ENCODE measurements around the gene ALOX5. TPM values are rescaled to one million over a fixed set of nuclear protein-coding genes. Genes with fewer than 3 reads are reported as not detected.
"Not testable (repeated sequence)": the region's sequence is repeated elsewhere in the genome, so short reads cannot be mapped to it uniquely, and the experiment has no call there.

The ALOX5 gene
- total RNA-seq, 1 experiment from 2014 or later, result not detected

DNA sequence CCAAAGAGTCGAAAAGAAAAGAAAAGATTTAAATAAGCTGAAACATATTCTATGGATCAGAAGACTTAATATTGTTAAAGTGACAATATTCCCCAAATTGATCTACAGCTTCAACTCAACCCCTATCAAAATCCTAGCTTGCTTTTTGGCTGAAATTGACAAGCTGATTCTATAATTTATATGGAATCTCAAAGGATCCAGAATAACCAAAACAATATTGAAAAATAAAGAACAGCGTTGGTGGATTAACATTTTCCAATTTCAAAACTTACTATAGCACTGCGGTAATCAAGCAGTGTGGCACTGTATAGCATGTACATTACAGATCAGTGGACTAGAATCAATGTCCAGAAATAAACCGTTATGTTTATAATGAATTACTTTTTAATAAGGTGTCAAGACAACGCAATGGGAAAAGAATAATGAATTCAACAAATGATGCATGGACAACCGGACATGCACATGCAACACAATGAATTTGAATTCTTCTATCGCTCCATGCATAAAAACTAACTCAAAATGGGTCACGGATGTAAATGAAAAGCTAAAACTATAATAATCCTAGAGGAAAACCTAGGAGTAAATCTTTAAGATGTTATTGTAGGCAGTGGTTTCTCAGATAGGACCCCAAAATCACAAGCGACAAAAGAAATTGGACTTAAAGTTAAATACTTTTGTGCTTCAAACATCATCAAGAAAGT, 1.6 kb upstream of the ALOX5 start:
- peak; percentile 20 for DNase-seq (ENCODE audit: low spot score)
- in situ Hi-C loops (cut with HindIII; ENCODE audit: low sequenced_read_pairs), result no loop called here

DNA sequence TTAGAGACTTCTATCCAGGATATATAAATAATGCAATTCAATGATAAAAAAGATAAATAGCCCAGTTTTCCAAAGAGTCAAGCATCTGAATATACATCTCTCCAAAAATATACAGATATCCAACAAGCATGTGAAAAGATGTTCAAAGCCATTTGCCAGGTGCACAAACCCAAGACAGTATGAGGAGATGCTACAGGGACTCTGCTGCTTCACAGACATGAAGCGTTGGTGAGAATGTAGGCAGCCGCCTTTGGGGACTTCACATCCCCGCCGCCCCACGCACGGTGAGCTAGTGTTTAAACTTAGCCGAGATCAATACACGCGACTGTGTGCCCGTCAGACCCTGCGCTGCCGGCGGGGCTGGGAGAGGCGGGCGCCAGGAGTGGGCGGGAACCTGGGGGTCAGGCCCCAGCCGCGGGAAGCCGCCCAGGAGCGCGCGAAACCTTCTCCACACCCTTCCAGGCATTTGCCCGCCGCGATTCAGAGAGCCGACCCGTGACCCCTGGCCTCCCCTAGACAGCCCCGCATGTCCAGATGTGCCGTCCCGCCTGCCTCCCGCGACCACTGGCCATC, 927 bp upstream of the ALOX5 start:
- peak; percentile 54 for DNase-seq (ENCODE audit: low spot score)

DNA sequence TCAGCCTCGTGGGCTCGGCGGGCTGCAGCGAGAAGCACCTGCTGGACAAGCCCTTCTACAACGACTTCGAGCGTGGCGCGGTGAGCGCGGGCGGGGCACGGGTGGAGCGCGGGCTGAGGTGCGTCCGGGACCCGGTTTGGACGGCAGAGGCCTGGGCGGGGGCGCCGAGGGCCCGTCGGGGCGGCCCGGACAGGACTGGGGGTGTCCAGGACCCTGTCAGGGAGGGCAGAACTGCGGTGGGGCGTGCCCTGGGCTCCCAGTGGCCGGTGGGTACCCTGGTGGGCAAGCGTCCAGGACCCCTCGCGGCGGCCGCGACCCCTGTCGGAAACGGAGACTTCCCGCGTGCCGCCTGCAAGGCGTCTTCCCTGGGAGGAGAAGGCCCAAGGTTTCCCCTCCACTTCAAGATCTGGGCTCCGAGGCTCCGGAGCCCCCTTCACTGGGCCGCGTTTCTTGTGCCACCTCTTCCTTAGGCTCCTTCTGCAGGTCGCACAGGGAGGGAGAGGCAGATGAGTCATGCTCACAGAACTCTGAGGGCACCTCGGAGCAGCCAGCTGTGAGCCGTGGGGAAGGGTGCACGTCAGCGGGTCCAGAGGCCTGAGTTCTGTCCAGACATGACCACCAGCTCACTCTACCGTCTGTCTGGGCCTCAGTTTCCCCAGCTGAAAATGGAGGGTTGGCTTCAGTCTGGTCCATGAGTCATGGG, 485 bp downstream of the ALOX5 start:
- in situ Hi-C loops (cut with HindIII; ENCODE audit: low sequenced_read_pairs), result no loop called here
- DNase-seq (ENCODE audit: low spot score), result no peak

More for the DNA sequence above, 927 bp upstream of the ALOX5 start:
- in situ Hi-C loops (cut with HindIII; ENCODE audit: low sequenced_read_pairs), result no loop called here

DNA sequence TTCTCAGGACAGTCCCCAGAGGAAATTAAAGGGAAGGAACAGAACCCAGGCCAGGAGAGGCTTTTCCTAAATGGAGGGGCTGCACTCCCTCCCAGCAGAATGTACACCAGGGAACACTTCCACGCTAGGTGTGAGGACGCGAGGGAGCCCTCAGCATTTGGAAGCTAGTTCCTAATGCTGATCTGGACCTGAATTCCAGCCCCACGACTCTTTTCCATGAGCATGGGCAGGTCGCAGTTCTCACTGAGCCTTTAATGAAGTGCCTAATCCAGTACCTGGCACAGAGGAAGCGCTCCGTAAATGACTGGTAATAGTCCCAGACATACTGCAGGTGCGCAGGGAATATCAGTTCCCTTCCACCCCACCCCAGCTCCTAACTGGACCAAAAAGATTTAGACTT, 1.1 kb downstream of the ALOX5 start:
- in situ Hi-C loops (cut with HindIII; ENCODE audit: low sequenced_read_pairs), result no loop called here
- DNase-seq (ENCODE audit: low spot score), result peak; percentile 27

DNA sequence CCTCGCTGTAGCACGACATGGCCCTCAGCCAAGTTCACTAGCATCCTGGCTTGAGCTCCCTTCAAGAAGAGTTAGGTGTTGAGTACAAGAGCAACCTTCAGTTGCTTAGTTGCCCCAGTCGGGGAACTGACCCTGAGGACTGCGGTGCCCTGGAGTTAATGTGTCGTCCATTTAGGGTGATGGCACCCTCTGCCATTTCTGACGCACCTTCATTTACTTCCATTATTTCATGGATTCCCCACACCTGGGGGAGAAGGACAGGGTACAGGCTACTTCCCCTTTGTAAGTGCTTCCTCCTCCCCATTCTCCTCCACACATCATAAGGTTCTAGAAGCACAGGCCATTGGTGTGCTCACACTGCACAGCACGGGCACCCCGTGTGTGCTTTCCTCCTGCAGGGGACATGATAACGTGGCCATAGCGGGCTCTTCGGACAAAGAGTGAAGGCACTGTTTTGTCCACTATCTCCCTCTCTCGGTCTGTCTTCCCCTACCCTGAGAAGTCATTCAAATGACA, 1.8 kb downstream of the ALOX5 start:
- no peak for DNase-seq (ENCODE audit: low spot score)
- in situ Hi-C loops (cut with HindIII; ENCODE audit: low sequenced_read_pairs), result no loop called here

DNA sequence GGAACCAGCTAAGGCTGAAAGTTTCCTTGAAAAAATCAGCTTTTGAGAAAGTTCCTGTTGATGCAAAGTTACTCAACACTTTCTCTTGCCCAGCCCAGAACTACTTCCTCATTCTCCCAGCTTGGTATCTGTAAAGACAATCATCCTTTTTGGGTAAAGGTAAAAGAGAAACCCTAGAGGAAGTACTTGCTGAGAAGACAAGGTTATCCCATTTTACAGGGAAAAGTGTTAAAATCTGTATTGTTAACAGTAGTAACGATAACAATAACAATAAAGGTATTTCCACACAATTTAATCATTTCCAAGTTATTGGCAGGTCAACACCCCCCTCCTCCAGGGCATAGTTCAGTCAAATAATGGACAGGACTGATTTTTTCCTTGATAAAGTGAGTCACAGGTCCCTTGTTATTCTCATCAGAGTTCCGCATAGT, 2.4 kb downstream of the ALOX5 start:
- in situ Hi-C loops (cut with HindIII; ENCODE audit: low sequenced_read_pairs), result no loop called here

DNA sequence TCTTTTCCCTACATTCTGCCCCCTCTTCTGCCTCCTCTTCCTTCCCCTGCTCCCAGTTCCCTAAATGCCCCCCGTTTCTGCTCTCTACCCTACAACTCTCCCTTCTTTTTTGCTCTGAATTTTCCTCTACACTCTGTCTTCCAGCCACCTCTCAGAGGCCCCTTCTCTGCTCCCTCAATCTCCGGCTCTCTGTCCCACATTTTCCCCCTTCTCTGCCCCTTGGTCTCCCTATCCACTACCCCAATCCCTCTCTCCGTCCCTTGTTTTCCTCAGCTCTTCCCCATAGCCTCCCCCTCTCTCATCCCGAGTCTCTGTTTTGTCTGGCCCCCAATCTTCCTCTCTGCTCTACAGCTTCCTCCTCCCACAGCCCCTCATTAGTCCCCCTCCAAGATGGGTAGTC, 3.3 kb downstream of the ALOX5 start:
- no peak for DNase-seq (ENCODE audit: low spot score)
- in situ Hi-C loops (cut with HindIII; ENCODE audit: low sequenced_read_pairs), result no loop called here

More for the DNA sequence above, 2.4 kb downstream of the ALOX5 start:
- no peak for DNase-seq (ENCODE audit: low spot score)

DNA sequence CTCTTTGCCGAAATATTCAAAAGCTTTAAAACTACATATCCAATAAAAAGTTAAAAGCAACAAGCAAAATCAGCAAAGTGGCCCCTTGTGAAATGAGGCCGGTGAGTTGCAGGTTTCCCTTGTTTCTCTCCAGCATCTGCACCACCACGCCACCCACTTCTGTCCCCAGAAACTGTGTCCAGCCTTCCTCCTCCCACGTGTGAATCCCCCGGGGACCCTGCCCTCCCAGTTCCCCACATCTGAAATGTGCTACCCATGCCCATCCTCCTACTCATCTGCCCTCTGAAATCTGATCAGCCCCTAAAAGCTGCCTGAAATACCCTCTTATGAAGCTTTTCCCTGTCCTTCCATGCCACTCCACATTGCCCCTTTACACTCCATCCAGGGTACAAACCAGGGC, 3.8 kb downstream of the ALOX5 start:
- DNase-seq (ENCODE audit: low spot score), result no peak
- in situ Hi-C loops (cut with HindIII; ENCODE audit: low sequenced_read_pairs), result no loop called here

DNA sequence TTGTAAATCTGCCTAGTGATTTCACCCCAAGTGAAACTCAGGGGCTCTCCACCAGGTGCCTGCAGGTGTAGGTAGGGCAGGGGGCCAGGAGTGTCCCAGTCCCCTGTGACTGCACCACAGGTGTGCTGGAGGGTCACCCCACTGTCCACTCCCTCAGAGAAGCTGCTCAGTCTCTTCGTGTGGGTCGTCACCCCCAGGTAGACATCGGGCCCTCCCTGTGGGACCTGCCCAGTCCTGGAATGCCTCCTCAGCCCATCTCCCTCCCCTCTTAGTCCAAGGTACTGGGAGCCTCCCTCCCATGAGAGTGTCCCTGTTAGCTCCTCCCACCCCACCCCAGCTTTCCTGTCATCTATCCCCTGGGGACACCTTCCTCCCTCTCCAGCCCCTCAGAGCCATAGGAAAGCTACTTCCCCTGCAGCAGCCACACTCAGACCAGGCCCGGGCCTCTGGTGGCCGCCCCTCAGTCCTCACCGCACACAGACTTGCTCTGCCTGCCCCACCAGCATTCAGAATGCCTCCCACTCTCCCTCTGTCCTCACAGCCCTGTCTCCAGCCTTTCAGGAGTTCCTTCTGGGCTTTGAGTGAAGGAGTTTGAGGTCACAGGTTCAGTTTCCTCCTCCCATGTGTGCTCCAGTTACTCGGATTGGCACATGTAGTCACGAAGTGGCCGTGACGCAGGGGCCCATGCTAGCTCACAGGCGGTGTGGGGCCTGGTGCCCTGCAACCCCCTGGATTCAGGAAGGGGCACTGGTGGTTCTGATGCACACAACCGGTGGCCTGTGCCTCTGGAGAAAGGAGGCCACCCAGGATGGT, 5.1 kb downstream of the ALOX5 start:
- in situ Hi-C loops (cut with HindIII; ENCODE audit: low sequenced_read_pairs), result no loop called here
- no peak for DNase-seq (ENCODE audit: low spot score)

DNA sequence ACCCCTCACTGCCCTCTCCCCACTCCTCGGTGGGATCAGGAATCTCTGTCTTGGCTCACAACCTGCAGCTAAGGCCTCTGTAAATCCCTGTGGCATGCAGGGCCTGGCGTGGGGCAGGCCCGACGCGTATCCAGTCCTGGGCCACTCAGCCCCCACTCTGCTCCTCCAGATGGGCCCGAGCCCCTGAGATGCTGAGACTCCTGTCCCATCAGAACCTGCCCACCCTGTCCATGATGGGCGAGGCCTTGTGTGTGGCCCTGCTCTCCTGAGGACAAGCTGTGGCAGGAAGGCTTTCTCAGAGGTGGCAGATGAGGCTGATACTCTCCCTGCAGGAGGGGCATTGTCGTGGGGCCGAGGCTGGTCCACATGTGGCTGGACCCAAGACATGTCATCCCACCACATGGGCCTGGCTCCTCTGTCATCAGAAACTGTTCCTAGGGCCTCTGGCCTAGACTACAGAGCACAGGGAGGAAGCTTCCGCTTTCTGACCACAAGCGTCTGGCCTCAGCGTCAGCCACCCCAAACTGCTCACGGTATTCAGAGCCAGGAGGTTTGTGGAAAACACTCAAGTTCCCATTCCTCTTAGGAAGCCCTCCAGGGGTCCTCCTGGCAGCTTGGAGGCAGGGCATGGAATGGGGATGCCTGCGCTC, 6.0 kb downstream of the ALOX5 start:
- in situ Hi-C loops (cut with HindIII; ENCODE audit: low sequenced_read_pairs), result no loop called here
- DNase-seq (ENCODE audit: low spot score), result no peak

DNA sequence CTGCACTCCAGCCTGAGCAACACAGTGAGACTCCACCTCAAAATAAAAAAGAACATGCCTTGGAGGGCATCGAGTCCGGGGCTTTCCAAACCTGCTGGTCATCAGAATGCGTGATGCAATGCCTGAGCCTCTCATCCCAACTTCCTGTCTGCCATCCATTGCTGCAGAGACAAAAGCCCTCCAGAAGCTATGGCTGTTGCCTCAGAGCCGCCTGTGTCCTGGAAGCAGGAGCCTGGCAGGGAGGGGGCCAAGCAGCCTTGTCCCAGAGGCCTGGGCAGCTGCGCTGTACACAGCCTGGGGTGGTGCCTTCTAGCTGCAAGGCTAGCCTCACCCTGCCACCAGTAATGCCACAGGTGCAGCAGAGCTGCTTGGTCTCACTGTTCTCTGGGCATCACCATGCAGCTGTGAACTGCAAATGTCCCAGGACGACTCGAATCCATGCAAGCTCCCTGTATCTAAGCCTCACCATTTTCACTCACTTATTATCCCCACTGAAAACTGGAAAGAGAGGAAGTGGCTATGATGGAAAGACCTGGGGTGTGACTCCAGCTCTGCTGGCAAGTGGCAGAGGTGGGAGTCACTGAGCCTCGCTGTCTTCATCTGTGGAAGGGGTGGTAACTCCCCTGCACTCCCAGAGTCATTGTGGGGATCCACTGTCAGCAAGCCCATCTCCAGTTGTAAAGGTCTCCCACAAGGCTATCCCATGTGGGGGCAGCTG, 7.0 kb downstream of the ALOX5 start:
- in situ Hi-C loops (cut with HindIII; ENCODE audit: low sequenced_read_pairs), result no loop called here
- DNase-seq (ENCODE audit: low spot score), result no peak

DNA sequence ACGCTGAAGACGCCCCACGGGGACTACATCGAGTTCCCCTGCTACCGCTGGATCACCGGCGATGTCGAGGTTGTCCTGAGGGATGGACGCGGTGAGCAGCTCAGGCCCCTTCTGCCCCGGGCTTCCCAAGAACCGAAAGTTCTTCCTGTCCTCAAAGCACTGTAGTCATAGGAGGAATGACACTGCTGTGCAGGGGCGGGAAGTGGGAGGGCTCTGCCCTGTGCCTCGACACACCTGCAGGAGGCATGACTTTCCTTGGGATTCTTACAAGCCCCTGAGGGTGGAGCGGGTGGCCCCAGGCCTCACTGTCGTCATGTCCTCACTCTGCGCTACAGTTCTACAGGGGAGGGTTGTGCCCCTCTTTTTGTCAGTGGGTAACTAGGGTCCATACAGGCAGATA, 8.6 kb downstream of the ALOX5 start:
- in situ Hi-C loops (cut with HindIII; ENCODE audit: low sequenced_read_pairs), result no loop called here
- no peak for DNase-seq (ENCODE audit: low spot score)

DNA sequence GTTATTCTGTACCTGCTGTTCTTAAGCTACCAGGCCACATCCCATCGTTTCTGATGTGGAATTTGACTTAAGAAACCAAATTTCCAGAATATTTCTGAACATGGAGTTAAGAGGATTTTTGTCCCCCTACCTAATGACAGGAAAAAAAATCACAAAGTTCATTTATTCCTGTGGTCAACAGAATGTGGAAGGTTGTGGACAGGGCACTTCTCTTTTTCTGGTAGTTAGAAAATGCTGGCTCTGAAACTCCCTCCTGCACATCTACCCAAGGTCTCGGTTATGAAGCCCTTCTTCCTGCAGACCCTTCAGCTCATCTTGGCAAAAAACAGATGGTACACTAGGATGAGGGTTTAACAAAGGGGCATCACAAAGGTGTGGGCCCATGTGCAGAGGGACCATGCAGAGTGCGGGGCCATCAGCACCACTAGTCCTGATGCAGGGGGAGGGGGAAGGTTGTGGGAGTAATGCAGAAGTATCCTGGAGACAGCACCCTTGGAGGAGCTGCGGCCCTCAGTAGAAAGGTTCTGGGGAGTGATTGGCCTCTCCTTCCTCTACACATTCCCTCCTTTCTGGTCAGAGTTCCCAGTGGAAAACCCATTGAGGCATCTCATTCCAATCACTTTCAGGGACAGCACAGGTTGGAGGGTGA, 9.8 kb downstream of the ALOX5 start:
- in situ Hi-C loops (cut with HindIII; ENCODE audit: low sequenced_read_pairs), result no loop called here
- no peak for DNase-seq (ENCODE audit: low spot score)

DNA sequence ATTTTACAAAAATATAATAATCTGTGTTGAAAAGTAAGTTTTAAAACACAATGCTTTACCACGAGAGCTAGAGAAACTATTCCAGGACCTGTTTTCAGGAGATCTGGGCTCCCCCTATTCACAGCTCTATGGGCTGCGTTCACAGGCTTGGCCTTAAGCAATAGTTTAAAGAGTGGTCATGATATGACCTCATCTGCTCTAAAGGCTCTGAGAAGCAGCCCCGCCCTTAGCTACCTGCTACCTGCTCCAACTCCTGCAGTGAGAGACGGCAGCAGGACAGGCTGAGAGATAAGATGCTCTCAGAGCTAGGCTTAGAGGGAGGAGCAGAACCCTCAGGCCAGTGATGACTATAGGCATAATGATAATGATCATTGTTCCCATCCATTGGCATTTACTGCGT, 12.6 kb downstream of the ALOX5 start:
- DNase-seq (ENCODE audit: low spot score), result no peak
- in situ Hi-C loops (cut with HindIII; ENCODE audit: low sequenced_read_pairs), result no loop called here

DNA sequence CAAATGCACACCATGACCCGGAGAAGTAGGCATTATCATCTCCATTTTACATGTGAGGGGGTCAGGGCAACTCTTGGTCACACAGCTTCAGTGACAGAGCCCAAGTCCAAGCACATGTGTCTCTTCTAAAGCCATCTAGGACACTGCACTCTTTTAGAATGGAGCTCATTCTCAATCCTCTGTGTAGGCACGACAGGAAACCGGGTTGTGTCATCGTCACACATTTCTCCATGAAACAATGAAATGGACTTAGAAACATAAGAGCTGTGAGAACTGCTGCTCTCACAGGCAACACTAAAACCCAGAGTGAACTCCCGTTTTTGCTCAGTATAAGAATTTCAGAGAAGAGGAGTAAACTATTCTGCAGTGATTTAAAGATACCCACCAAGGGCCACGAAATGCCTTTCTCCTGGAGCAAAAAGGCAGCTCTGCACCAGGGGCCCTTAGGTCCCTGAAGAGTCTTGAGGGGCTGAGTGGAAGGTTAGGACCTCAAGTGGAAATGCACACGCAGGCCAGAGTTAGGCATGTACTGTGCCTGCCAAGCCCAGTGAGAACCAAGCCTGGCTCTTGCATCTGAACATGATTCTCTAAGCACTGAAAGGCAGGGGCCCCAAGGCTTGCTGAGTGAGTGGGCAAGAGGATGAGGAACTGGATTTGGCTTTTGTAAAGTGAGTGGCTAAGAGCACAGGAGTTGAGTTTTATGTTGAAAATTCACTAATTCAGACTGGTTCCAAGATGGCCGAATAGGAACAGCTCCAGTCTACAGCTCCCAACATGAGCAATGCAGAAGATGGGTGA, 13.3 kb downstream of the ALOX5 start:
- in situ Hi-C loops (cut with HindIII; ENCODE audit: low sequenced_read_pairs), result no loop called here
- DNase-seq (ENCODE audit: low spot score), result no peak

DNA sequence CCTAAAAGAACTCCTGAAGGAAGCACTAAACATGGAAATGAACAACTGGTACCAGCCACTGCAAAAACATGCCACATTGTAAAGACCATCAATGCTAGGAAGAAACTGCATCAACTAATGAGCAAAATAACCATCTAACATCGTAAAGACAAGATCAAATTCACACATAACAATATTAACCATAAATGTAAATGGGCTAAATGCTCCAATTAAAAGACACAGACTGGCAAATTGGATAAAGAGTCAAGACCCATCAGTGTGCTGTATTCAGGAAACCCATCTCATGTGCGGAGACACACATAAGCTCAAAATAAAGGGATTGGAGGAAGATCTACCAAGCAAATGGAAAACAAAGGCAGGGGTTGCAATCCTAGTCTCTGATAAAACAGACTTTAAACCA, 15.7 kb downstream of the ALOX5 start:
- DNase-seq (ENCODE audit: low spot score); in situ Hi-C loops (cut with HindIII; ENCODE audit: low sequenced_read_pairs): not testable (repeated sequence)

DNA sequence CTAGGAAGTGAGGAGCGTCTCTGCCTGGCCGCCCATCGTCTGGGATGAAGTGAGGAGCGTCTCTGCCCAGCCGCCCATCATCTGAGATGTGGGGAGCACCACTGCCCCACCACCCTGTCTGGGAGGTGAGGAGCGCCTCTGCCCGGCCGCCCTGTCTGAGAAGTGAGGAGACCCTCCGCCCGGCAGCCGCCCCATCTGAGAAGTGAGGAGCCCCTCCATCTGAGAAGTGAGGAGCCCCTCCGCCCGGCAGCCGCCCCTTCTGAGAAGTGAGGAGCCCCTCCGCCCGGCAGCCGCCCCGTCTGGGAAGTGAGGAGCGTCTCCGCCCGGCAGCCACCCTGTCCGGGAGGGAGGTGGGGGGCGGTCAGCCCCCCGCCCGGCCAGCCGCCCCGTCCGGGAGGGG, 17.6 kb downstream of the ALOX5 start:
- in situ Hi-C loops (cut with HindIII; ENCODE audit: low sequenced_read_pairs); DNase-seq (ENCODE audit: low spot score): not testable (repeated sequence)

Data from G401 (cell line).